AG20443 (cell line): ENCODE measurements around the gene EPS8L3.

ENCODE experiments used
- DNase-seq: peaks from one replicate; pipeline ENCODE4 v3.0.0; 2012; ENCODE audit warnings: low spot score, mixed read lengths

EPS8L3 gene

GRCh38 chr1:109739738-109740614 lies 23.7 kb downstream of the EPS8L3 start:
- peak; percentile 98 for DNase-seq

DNA sequence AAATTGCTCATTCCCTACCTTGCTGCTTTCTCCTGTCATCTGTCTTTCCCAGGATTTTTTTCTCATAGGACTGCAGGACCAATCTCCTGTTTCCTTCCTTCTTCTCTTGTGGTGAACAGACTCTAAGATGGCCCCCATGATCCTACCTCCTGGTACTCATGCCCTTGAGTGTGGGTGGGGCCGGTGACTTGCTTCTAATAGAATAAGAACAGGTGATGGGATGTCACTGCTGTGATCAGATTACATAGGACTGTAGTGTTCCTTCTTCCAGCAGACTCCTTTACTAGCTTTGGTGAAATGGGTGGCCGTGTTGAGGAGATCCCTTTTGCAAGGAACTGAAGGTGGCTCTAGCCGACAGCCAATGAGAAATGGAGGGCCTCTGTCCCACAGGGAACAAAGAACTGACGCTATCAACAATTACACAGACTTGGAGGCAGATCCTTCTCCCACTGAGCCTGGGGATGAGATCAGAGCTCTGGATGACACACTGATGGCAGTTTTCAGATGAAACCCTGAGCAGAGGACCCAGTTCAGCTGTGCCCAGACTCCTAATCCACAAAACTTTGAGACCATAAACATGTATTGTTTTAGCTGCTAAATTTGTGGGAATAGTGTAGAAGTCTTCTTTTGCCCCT lies 30.4 kb downstream of the EPS8L3 start:
- no peak for DNase-seq

DNA sequence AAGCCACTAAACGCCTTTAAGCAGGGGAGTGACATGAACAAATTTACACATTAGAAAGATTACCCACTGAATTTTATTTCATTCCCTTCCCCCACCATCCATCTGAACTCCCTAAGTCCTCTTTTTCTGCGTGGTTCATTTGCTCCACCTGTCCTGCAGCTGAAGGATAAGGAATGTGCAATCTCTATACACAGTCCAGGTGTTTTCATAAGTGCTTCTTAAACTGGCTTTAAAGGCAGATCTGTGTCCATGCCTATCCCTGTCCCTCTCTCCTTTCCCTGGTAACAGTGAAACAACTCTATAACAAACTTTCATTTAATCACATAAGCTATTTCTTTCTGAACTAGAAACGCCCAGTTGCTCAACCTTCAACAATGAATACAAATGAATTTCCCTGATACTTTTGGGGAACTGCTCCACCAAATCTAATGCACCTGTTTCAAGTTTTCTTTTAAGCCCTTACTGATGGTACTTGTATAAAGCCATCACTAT lies 31.3 kb downstream of the EPS8L3 start:
- DNase-seq = no peak

DNA sequence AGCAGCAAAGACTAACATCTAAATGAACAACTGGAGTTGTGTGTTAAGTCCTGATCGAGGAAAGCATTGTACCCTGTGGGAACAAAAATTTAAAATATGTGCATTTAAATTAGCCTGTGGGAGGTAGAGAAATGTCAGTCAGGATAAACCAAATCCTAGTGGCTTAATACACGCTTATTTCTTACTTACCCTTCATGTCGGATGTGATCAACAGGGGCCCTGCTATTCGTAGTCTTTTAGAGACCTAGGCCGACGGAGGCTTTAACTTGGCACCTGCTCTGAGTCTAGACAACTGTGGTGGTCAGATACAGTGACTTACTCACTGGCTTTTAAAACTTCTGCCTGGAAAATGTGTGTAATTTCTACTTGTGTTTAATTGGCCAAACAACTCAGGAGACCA lies 33.1 kb downstream of the EPS8L3 start:
- DNase-seq = no peak

DNA sequence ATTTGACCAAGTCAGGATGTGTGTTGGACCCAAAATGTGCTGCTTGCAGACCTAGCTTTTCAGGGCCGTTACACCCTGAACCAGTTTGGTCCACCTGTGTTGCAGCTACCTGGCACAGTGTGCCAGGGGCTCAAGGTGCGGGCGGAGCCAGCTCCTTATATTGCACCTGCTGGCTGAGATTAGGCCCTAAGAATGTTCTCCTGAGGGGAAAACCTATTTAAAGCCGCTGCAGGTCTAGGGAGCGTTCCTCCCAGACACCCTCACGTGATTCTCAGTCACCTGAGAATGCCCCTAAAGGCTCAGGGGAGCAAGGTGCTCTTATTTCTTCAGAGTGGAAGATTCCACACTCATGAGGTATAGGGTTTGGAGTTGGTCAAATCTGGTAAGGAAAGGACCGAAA lies 34.9 kb downstream of the EPS8L3 start:
- no peak for DNase-seq

GRCh38 chr1:109726728-109727373 lies 36.9 kb downstream of the EPS8L3 start:
- DNase-seq = no peak

DNA sequence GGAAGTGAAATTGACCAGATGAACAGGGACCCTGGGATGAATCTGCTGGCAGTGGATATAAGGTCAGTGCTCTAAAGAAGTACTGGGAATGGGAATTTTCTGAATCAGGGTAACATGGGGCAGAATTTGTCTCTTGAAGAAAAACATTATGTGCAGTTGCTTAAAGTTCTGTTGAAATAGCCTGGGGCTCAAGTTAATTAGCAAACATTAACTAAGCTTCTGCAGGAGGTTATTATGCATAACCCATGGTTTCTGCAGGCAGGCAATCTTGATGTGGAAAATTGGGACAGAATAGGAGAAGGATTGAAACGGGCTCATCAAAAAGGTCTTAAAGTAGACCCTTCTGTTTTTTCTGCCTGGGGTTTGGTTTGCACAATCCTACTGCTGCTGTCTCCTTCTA lies 37.7 kb downstream of the EPS8L3 start:
- no peak for DNase-seq

DNA sequence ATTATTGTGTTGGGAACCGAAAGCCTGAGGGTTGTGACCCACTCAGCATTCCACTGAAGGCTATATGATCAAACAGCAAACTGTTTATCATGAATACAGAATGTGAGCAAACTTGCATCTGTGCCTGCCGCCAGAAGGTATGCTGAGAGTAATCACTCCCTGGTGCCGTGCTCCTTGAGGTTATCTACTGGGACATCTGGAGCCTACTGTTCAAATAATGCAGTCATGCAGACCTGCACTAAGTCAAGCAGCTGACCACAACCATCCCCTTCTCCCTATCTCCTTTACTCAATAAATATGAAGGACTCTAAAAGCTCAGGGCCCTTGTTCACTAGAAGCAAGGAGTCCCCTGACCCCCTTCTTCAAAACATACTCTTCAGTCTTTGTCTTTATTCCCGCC lies 38.2 kb downstream of the EPS8L3 start:
- no peak for DNase-seq

- DNase-seq = no peak
Measured at GRCh38 chr1:109724933-109725332, 38.8 kb downstream of the EPS8L3 start.

GRCh38 chr1:109722908-109723691 lies 40.6 kb downstream of the EPS8L3 start:
- peak; percentile 64 for DNase-seq

DNA sequence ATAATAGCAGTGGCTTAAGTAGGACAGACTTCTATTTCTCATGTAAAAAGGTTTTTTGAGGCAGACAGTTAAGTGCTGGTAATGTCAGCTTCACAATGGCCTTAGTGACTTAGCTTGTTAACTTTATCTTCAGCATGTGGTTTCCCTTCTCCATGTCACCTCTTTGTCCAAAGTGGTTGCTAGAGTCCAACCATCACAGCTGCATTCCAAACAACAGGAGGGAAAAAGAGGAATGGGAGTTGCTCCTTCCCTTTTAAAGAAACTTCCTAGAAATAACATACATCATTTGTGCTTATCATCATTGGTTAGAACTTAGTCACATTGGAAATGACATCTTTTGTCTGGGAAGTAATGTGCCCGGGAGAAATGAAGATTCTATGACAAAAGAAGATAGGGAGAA lies 41.8 kb downstream of the EPS8L3 start:
- DNase-seq = no peak

- DNase-seq = no peak
Measured at GRCh38 chr1:109721042-109721441, 42.7 kb downstream of the EPS8L3 start.

DNA sequence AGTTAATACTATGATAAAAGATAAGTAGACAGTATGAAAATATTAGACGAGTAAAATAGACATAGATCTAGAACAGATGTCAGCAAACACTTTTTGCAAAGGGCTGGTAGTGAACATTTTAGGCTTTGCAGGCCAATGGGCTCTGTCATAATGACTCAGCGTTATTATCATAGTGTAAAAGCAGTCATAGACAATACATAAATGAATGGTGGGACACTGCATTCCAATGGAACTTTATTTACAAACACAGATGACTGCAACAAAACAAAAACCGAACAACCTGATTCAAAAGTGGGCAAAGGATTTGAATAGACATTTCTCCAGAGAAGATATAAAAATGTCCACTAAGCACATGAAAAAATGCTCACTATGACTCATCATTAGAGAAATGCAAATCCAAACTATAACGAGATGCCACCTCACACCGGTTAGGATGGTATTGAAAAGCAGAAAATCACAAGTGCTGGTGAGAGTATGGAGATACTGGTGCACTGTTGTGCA lies 44.3 kb downstream of the EPS8L3 start:
- DNase-seq = peak; percentile 49

DNA sequence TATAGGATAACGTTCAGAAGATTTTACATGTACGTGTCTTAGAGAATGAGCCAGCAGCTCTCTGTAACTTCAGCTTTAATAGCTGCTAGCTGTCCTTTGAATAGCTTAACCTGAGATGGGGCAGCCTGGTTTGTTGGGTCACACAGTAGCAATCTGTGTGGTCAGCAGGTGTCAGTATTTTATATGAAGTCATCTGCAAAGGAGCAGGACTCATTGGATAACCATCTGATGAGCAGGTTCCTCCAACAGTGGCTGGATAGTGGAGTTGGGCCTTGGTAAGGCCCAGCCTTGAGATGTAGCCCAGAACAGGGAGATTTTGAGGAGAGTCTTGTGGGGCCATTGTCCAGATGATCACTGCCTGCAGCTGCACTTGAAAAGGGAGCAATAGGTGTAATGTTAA lies 45.2 kb downstream of the EPS8L3 start:
- DNase-seq = no peak

GRCh38 chr1:109717729-109718128 lies 46.0 kb downstream of the EPS8L3 start:
- DNase-seq = no peak

DNA sequence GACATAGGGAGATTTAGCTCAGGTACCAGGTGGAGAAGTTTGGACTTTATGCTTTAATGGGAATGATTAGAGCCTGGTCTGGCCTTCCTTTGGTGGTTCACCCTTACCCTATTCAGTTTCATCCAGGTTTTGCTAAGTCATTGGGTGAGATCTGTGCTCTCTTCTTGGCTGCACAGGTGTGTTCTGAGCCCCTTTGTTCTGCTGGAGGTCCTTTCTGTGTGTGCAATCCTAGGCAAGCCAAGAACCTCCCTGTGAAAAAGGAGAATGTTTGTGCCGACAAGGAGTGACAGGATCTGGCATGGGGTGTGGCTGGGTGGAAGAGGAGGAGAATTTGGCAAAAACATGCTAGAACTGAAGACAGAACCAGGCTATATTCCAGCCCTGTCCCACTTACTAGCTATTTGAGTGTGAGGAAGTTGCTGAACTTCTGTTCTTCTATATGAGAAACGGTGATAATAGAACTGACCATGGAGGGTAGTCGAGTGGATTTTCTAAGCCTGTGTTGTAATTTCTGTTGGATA lies 47.1 kb downstream of the EPS8L3 start:
- DNase-seq = peak; percentile 47

DNA sequence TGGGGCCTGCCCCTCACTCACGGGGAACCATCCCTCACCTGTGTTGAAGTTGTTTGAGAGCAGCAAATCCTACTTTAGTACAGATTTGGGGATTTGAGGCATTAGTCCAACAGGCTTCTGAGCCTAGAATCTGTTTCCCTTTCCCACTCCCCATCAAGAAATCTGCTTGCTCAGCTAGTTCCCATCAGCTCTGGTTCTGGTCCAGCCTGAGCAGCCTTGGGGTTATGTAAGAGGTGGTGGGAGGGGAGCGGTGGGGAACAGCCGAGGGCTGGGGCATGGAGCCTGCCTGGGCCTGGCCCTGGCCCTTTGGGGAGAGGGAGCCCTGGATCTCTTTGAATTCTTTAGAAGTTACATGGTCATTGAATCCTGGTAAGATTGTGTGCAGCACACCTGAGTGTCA lies 47.6 kb downstream of the EPS8L3 start:
- DNase-seq = no peak

- peak; percentile 1 for DNase-seq
Measured at GRCh38 chr1:109714661-109715372, 48.9 kb downstream of the EPS8L3 start.

DNA sequence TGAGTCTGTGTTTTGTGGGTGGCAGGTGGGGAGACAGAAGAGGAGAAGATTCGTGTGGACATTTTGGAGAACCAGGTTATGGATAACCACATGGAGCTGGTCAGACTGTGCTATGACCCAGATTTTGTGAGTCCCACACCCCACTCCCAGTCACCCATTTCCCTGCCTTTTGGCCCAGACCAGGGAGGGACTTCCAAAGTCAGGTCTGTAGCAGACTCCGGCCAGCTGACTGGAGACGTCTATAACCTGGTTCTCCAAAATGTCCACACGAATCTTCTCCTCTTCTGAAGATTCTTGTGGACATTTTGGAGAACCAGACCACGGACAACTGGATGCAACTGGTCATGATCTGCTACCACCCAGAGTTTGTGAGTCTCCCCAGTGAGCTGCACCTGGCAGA lies 50.1 kb downstream of the EPS8L3 start:
- DNase-seq = peak; percentile 2

DNA sequence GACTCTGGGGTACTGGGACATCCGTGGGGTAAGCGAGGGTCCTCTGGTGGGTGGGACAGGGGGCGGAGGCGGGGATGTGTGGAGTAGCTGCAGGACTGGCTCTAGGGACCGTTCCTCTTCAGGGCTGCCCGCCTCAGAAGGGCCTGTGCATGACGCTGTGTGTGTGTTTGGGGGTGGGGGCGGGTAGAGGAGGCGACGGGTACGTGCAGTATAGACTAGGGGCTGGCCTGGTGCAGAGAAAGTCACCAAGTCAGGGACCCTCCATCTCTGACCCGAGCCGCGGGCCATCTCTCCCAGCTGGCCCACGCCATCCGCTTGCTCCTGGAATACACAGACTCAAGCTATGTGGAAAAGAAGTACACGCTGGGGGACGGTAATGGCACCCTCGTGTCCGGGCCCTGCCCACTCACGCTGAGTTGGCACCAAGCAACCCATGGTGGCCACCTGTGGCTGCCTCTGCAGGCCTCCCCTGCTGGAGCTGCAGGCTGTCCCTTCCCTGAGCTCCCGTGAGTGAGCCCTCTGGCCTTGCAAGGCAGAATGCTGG lies 51.3 kb downstream of the EPS8L3 start:
- no peak for DNase-seq
